Measurements from ENCODE around the gene NFIB.

NFIB gene

DNA sequence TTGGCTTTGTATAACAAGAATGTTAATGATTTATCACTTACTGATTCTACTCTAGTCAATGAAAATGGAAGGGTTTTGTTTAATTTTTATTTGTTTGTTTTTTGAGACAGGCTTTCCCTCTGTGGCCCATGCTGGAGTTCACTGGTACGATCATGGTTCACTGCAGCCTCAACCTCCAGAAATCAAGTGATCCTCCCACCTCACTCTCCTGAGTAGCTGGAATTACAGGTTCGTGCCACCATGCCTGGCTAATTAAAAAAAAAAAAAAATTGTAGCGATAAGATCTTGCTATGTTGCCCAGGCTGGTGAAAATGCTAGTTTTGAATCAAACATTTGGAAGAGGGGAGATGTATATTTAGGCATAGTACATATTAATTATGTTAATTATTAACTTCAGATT is 209.4 kb downstream of the NFIB start:
- CTCF ChIA-PET, result interaction anchor here (0.6 kb wide), 1 partner anchor 335 kb away, joined by 6 read pairs; no protein-coding TSS in a partner anchor
- POLR2A ChIA-PET, result no interaction called here
- TF ChIP-seq, protein P1, sequence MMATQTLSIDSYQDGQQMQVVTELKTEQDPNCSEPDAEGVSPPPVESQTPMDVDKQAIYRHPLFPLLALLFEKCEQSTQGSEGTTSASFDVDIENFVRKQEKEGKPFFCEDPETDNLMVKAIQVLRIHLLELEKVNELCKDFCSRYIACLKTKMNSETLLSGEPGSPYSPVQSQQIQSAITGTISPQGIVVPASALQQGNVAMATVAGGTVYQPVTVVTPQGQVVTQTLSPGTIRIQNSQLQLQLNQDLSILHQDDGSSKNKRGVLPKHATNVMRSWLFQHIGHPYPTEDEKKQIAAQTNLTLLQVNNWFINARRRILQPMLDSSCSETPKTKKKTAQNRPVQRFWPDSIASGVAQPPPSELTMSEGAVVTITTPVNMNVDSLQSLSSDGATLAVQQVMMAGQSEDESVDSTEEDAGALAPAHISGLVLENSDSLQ (IDR thresholded peaks at IDR 0.05), result no peak
- TF ChIP-seq L3MBTL2 (conservative IDR thresholded peaks at IDR 0.05), result no peak
- TF ChIP-seq ZNF384 (IDR thresholded peaks at IDR 0.05), result no peak
- no peak for TF ChIP-seq FOXM1 (IDR thresholded peaks at IDR 0.05; ENCODE audit: borderline replicate concordance)
- no peak for TF ChIP-seq FOXK2 (IDR thresholded peaks at IDR 0.05)
- TF ChIP-seq TARDBP (IDR thresholded peaks at IDR 0.05), result no peak
- TF ChIP-seq BHLHE40 (IDR thresholded peaks at IDR 0.05; ENCODE audit: borderline replicate concordance), result no peak
- TF ChIP-seq SUZ12 (IDR thresholded peaks at IDR 0.05), result no peak
- TF ChIP-seq SP1 (IDR thresholded peaks at IDR 0.05), result no peak
- no peak for TF ChIP-seq ELF4 (IDR thresholded peaks at IDR 0.05)
- TF ChIP-seq FOXA1 (IDR thresholded peaks at IDR 0.05), result no peak
- TF ChIP-seq HDGF (IDR thresholded peaks at IDR 0.05; ENCODE audit: borderline replicate concordance), result no peak
- TF ChIP-seq CTBP1 (IDR thresholded peaks at IDR 0.05; ENCODE audit: borderline replicate concordance), result no peak
- TF ChIP-seq ARNT (IDR thresholded peaks at IDR 0.05), result no peak
- no peak for TF ChIP-seq NFRKB (IDR thresholded peaks at IDR 0.05)
- no peak for DNase-seq (ENCODE audit: extremely low spot score)

DNA sequence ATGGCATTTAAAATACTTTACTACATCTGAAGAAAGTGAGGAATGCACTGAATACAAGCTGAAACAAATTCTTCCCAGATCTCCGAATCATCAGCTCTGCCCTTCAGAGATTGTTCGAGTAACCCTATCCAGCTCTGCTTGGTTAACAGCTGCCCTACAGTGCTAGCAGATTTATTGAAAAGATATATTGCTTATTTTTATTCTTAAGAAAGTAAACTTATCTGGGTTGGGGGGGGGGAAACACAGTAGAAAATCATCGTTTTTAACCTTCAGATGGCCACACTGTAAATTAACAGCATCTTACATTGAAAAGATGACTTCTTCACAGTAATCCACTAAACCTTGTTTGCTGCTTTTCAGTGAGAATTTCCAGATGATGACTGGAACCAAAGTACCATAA is 210.8 kb downstream of the NFIB start:
- CTCF ChIA-PET, result interaction anchor here (0.6 kb wide), 1 partner anchor 116 kb away, joined by 6 read pairs; no protein-coding TSS in a partner anchor
- TF ChIP-seq NFRKB (IDR thresholded peaks at IDR 0.05), result no peak
- TF ChIP-seq, protein P1 (IDR thresholded peaks at IDR 0.05), result peak; percentile 74
- DNase-seq (ENCODE audit: extremely low spot score), result no peak
- POLR2A ChIA-PET, result no interaction called here

DNA sequence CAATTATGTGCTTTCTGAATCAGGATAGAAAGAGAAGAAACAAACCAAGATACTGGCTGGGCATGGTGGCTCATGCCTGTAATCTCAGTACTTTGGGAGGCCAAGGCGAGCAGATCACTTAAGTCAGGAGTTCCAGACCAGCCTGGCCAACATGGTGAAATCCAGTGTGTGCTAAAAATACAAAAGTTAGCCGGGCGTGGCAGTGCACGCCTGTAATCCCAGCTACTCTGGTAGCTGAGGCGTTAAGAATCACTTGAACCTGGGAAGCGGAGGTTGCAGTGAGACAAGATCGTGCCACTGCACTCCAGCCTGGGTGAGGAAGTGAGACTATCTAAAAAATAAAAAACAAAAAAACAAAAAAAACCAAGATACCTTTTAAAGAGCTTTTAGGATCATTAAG is 214.2 kb downstream of the NFIB start:
- DNase-seq (ENCODE audit: extremely low spot score), result no peak
- no peak for TF ChIP-seq TARDBP (IDR thresholded peaks at IDR 0.05)
- no peak for TF ChIP-seq HDGF (IDR thresholded peaks at IDR 0.05; ENCODE audit: borderline replicate concordance)
- TF ChIP-seq ZNF384 (IDR thresholded peaks at IDR 0.05), result no peak
- no peak for TF ChIP-seq FOXK2 (IDR thresholded peaks at IDR 0.05)
- TF ChIP-seq FOXM1 (IDR thresholded peaks at IDR 0.05; ENCODE audit: borderline replicate concordance), result no peak
- TF ChIP-seq SP1 (IDR thresholded peaks at IDR 0.05), result no peak
- TF ChIP-seq FOXA1 (IDR thresholded peaks at IDR 0.05), result no peak
- no peak for TF ChIP-seq BHLHE40 (IDR thresholded peaks at IDR 0.05; ENCODE audit: borderline replicate concordance)
- TF ChIP-seq ELF4 (IDR thresholded peaks at IDR 0.05), result no peak
- POLR2A ChIA-PET, result no interaction called here
- CTCF ChIA-PET, result interaction anchor here (1.0 kb wide), 1 partner anchor 255 kb away, joined by 3 read pairs; no protein-coding TSS in a partner anchor

DNA sequence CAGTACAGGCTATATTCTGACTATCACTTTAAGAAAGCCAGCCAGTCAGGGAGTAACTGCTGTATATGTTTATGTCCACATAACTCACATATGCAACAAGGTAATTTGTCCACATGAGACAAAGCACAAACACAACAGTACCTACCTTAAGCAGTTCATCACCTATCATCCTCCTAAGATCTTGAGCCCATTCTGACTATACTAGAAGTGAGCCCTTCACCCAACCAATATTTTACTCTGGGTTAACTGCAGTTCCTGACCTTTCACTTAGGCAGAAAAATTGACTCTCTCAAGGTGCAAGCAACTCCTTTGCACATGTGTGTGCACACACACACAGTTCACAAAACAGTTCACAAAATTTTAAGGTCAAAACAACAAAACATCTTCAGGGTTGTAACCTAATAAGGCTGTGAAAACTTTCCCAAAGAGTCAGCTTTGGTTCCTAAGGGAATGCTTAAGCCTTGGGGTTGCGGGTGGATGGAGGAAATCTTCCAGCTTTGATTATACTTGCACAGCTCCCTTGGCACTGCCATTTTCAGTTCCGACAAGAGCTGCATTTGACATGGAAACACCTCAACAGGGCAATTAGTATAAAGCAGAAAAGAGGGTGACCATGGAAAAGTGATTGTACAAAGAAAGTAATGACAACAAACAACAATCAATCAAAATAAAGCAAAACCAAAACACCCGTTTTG is 215.3 kb downstream of the NFIB start:
- CTCF ChIA-PET, result interaction anchor here (0.6 kb wide), 1 partner anchor 100 kb away, joined by 3 read pairs; no protein-coding TSS in a partner anchor
- DNase-seq (ENCODE audit: extremely low spot score), result no peak
- no peak for TF ChIP-seq FOXM1 (IDR thresholded peaks at IDR 0.05; ENCODE audit: borderline replicate concordance)
- TF ChIP-seq SP1 (IDR thresholded peaks at IDR 0.05), result no peak
- TF ChIP-seq FOXK2 (IDR thresholded peaks at IDR 0.05), result no peak
- TF ChIP-seq ZNF384 (IDR thresholded peaks at IDR 0.05), result no peak
- TF ChIP-seq SUZ12 (IDR thresholded peaks at IDR 0.05), result no peak
- no peak for TF ChIP-seq LEF1 (IDR thresholded peaks at IDR 0.05; ENCODE audit: borderline replicate concordance)
- no peak for TF ChIP-seq HDGF (IDR thresholded peaks at IDR 0.05; ENCODE audit: borderline replicate concordance)
- no peak for TF ChIP-seq CTBP1 (IDR thresholded peaks at IDR 0.05; ENCODE audit: borderline replicate concordance)
- TF ChIP-seq L3MBTL2 (conservative IDR thresholded peaks at IDR 0.05), result no peak
- TF ChIP-seq ARNT (IDR thresholded peaks at IDR 0.05), result no peak
- no peak for TF ChIP-seq BHLHE40 (IDR thresholded peaks at IDR 0.05; ENCODE audit: borderline replicate concordance)
- TF ChIP-seq, protein P1 (IDR thresholded peaks at IDR 0.05), result no peak
- TF ChIP-seq TARDBP (IDR thresholded peaks at IDR 0.05), result no peak
- TF ChIP-seq NFRKB (IDR thresholded peaks at IDR 0.05), result no peak
- TF ChIP-seq ELF4 (IDR thresholded peaks at IDR 0.05), result no peak
- no peak for TF ChIP-seq FOXA1 (IDR thresholded peaks at IDR 0.05)
- POLR2A ChIA-PET, result no interaction called here

DNA sequence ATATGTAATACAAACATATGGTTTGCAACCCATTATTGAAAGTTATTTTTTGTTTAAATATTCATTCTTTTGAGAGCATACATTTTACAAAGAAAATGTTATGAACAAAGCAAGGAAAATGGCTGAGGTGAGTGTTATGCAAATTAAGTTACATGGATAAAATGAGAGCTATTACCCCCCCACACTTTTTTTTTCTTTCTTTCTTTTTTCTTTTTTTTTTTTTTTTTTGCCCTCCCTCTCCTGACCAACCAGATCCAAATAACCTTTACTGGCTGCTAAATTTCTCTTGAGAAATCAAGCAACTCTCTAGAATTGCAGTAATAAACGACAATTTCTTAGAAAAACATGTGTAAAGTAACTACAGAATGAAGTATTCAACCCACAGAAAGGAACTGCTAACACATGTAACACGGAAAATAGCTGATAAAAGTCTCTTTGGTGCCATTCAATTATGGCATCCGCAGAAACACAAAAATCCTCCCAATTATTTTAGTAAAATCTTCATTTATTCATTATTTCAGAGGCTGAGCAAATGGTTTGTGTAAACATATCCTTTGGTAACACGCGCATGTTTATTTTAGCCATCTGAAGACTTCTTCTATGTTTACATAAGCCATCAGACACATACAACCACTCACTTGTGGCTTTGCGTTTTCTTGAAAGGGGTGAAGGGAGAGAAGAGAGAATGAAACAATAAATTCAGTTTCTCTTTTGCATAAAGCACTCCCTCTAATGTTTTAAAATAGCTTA is 216.1 kb downstream of the NFIB start:
- ChIA-PET POLR2A (no interaction called here), CTCF (interaction anchor here (0.6 kb wide), 1 partner anchor 100 kb away, joined by 3 read pairs; no protein-coding TSS in a partner anchor)
- no peak for DNase-seq (ENCODE audit: extremely low spot score)
- TF ChIP-seq ZNF384 (IDR thresholded peaks at IDR 0.05) (peak; percentile 74), TARDBP (IDR thresholded peaks at IDR 0.05) (no peak)

DNA sequence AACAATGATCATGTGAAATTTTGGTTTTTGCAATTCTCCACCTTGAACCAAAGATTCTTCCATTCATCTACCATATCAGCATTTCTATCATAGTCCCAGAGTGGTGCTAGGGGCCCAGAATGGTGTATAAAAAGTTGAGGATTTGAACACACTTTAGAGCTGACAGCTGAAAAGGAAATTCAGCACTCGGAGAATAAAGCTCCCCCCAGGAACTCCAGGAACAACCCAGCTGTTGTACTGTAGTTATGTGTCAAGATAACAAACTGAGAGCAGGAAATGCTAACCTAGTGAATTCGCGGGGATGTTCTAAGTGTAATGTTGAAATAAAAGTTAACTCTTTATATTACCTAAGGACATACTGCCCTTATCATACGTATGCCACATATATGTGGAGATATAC is 216.7 kb downstream of the NFIB start:
- no peak for DNase-seq (ENCODE audit: extremely low spot score)
- CTCF ChIA-PET, result interaction anchor here (1.0 kb wide), 1 partner anchor 214 kb away, joined by 3 read pairs; no protein-coding TSS in a partner anchor
- TF ChIP-seq L3MBTL2 (conservative IDR thresholded peaks at IDR 0.05), result no peak
- TF ChIP-seq FOXA1 (IDR thresholded peaks at IDR 0.05), result no peak
- no peak for TF ChIP-seq BHLHE40 (IDR thresholded peaks at IDR 0.05; ENCODE audit: borderline replicate concordance)
- TF ChIP-seq TARDBP (IDR thresholded peaks at IDR 0.05), result no peak
- TF ChIP-seq ELF4 (IDR thresholded peaks at IDR 0.05), result no peak
- TF ChIP-seq ARNT (IDR thresholded peaks at IDR 0.05), result no peak
- TF ChIP-seq HDGF (IDR thresholded peaks at IDR 0.05; ENCODE audit: borderline replicate concordance), result no peak
- TF ChIP-seq LEF1 (IDR thresholded peaks at IDR 0.05; ENCODE audit: borderline replicate concordance), result no peak
- no peak for TF ChIP-seq FOXM1 (IDR thresholded peaks at IDR 0.05; ENCODE audit: borderline replicate concordance)
- TF ChIP-seq FOXK2 (IDR thresholded peaks at IDR 0.05), result no peak
- TF ChIP-seq ZNF384 (IDR thresholded peaks at IDR 0.05), result no peak
- TF ChIP-seq, protein P1 (IDR thresholded peaks at IDR 0.05), result no peak
- no peak for TF ChIP-seq NFRKB (IDR thresholded peaks at IDR 0.05)
- no peak for TF ChIP-seq CTBP1 (IDR thresholded peaks at IDR 0.05; ENCODE audit: borderline replicate concordance)
- POLR2A ChIA-PET, result no interaction called here

All from HEK293T (cell line).